Uterine smooth muscle cell (primary cell): ENCODE measurements around the gene ETNK2. TPM values are rescaled to one million over a fixed set of nuclear protein-coding genes. Genes with fewer than 3 reads are reported as not detected.

Source experiments
- total RNA-seq: library from RNA; depleted of rRNA; stranded (reverse); fragments of >200 nt; gene quantifications from 2 replicates; pipeline ENCODE4 v1.2.3, GENCODE V29; 2014

The ETNK2 gene, protein sequence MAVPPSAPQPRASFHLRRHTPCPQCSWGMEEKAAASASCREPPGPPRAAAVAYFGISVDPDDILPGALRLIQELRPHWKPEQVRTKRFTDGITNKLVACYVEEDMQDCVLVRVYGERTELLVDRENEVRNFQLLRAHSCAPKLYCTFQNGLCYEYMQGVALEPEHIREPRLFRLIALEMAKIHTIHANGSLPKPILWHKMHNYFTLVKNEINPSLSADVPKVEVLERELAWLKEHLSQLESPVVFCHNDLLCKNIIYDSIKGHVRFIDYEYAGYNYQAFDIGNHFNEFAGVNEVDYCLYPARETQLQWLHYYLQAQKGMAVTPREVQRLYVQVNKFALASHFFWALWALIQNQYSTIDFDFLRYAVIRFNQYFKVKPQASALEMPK
- total RNA-seq: 7.9 and 10.0 TPM in 2 replicates

GRCh38 chr1:204151552-204152309 lies at the start of gene ETNK2:
TSS of gene ETNK2 (minus strand) at chr1:204152044. CDS start at chr1:204151852, 192 bp downstream.

GRCh38 chr1:204196068-204196795 lies 44.4 kb upstream of the ETNK2 start, which contains the start of gene KISS1:
TSS of gene KISS1 (minus strand) at chr1:204196491. CDS start at chr1:204192876, 3,615 bp downstream.

DNA sequence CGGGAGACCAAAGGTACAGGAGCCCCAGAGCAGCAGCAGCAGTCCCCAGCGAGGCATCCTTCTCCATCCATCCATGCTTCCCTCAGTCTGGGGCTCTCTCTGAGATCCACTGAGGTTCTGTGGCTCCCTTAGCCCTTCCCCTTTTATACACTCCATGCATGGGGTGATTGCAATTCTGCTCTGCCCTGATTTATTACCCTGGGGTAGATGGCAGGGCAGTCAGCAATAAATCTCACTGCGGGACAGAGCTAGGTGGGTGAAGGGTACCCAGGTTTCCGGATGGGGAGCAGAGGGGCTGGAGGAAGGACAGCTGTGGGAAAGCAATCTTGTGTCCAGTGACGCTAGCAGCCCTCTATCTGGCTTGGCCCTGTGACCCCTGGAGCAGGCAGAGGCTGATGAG lies 14.4 kb upstream of the ETNK2 start, which contains the start of gene REN:
TSS of gene REN (minus strand) at position 119 of the 400 bp plus-strand sequence. CDS start at position 75, 44 bp downstream.

Other genes starting within 250 kb of the ETNK2 start
- 3.0 and 4.5 TPM in 2 replicates for gene SOX13, start 78.9 kb downstream of the ETNK2 start, total RNA-seq
- 0.62 and 0.77 TPM in 2 replicates for gene REN, start 14.3 kb upstream of the ETNK2 start, total RNA-seq
- gene KISS1, start 44.4 kb upstream of the ETNK2 start, total RNA-seq: 0.22 and 0.37 TPM in 2 replicates
- gene GOLT1A, start 61.9 kb upstream of the ETNK2 start, total RNA-seq: not detected in 2 replicates
- gene PLEKHA6, start 207.9 kb upstream of the ETNK2 start, total RNA-seq: 1.2 and 1.6 TPM in 2 replicates